Keratinocyte (primary cell): ENCODE data around the gene KBTBD3.

ENCODE experiments used
- EZH2 ChIP-seq: IDR thresholded peaks from one replicate; pipeline ENCODE4 v1.6.1; 2012; ENCODE audit warnings: inconsistent platforms, mild to moderate bottlenecking, low read length, moderate library complexity
- TF ChIP-seq, protein P1 (sequence below), 3 experiments: IDR thresholded peaks in 1 of 3; conservative IDR thresholded peaks in 1 of 3; optimal IDR thresholded peaks in 1 of 3; 2 replicates in 2 of 3; 3 replicates in 1 of 3; pipeline versions ENCODE3 to v1.5.1; 2011; ENCODE audit warnings: low read length in 3 of 3, mild to moderate bottlenecking in 3 of 3, moderate library complexity in 2 of 3, control low read depth in 1 of 3, inconsistent platforms in 1 of 3; ENCODE audit not compliant: insufficient read depth in 2 of 3; ENCODE audit errors: extremely low read depth in 1 of 3

DNA sequence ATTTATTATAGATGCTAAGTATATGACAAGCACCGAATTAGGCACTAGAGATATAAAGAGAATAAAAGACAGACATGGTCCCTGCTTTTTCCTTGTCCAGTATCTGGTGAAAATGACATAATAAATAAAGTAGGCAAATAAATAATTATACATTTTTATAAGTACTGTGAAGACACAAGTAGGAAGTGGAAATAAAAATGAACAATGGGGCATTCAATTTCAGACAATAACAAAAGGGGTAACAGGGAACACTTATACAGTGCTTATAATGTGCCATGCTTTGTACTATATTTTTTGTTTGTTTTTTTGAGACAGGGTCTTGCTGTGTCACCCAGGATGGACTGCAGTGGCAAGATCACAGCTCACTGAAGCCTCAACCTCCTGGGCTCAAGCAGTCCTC is 4.3 kb downstream of the KBTBD3 start:
- TF ChIP-seq, protein P1, sequence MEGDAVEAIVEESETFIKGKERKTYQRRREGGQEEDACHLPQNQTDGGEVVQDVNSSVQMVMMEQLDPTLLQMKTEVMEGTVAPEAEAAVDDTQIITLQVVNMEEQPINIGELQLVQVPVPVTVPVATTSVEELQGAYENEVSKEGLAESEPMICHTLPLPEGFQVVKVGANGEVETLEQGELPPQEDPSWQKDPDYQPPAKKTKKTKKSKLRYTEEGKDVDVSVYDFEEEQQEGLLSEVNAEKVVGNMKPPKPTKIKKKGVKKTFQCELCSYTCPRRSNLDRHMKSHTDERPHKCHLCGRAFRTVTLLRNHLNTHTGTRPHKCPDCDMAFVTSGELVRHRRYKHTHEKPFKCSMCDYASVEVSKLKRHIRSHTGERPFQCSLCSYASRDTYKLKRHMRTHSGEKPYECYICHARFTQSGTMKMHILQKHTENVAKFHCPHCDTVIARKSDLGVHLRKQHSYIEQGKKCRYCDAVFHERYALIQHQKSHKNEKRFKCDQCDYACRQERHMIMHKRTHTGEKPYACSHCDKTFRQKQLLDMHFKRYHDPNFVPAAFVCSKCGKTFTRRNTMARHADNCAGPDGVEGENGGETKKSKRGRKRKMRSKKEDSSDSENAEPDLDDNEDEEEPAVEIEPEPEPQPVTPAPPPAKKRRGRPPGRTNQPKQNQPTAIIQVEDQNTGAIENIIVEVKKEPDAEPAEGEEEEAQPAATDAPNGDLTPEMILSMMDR (optimal IDR thresholded peaks at IDR 0.05 in 1 of 3, IDR thresholded peaks at IDR 0.05 in 1 of 3, conservative IDR thresholded peaks at IDR 0.05 in 1 of 3; ENCODE audit: extremely low read depth in 1 of 3, insufficient read depth in 2 of 3, low read length in 3 of 3) = no peak
- TF ChIP-seq EZH2 = no peak
